Liver (tissue), 9 donors: ENCODE measurements around the gene GPRC5A. TPM values are rescaled to one million over a fixed set of nuclear protein-coding genes. Genes with fewer than 3 reads are reported as not detected.

Experiments used
- DNase-seq: peaks from one replicate; pipeline ENCODE4 v3.0.0-alpha.2; 2017; ENCODE audit warnings: low spot score
- H3K27ac ChIP-seq, 2 donors: one replicate each; pipeline ENCODE4 v1.7.0; 2013; ENCODE audit warnings: inconsistent platforms in 2 of 2, low read length in 2 of 2, control low read depth in 1 of 2, low read depth in 1 of 2, mild to moderate bottlenecking in 1 of 2
- H3K27me3 ChIP-seq, 4 donors: one replicate each; pipeline versions ENCODE4 v1.6.1 to v1.7.0; 2013; ENCODE audit warnings: low read length in 3 of 4, inconsistent platforms in 1 of 4, mild to moderate bottlenecking in 1 of 4, moderate library complexity in 1 of 4; ENCODE audit not compliant: control insufficient read depth in 4 of 4, insufficient read depth in 4 of 4
- H3K36me3 ChIP-seq, 4 donors: one replicate each; pipeline versions ENCODE4 v1.6.1 to v1.7.0; 2013; ENCODE audit warnings: low read length in 3 of 4, mild to moderate bottlenecking in 3 of 4, low read depth in 1 of 4, moderate library complexity in 1 of 4; ENCODE audit not compliant: control insufficient read depth in 4 of 4, insufficient read depth in 3 of 4
- H3K4me1 ChIP-seq, 4 donors: one replicate each; pipeline versions ENCODE4 v1.6.1 to v1.7.0; 2013; ENCODE audit warnings: low read length in 3 of 4, mild to moderate bottlenecking in 3 of 4, moderate library complexity in 1 of 4; ENCODE audit not compliant: control insufficient read depth in 4 of 4, insufficient read depth in 4 of 4
- H3K4me3 ChIP-seq, 3 donors: one replicate each; pipeline versions ENCODE4 v1.6.1 to v1.7.0; 2013; ENCODE audit warnings: low read length in 3 of 3, control low read depth in 1 of 3, low read depth in 1 of 3, mild to moderate bottlenecking in 1 of 3
- H3K9ac ChIP-seq, 2 donors: one replicate each; pipeline ENCODE4 v1.7.0; 2013; ENCODE audit warnings: low read length in 2 of 2, mild to moderate bottlenecking in 2 of 2, moderate library complexity in 2 of 2, control low read depth in 1 of 2, low read depth in 1 of 2
- H3K9me3 ChIP-seq, 4 donors: one replicate each; pipeline versions ENCODE4 v1.6.1 to v1.7.0; 2013; ENCODE audit warnings: low read length in 3 of 4; ENCODE audit not compliant: control insufficient read depth in 4 of 4
- CTCF ChIP-seq: fragments of 150-350 bp; IDR thresholded peaks from 2 replicates; pipeline ENCODE4 v1.5.1; 2017; ENCODE audit warnings: improper control_type of control experiment, low read depth, low read length; ENCODE audit not compliant: missing input control
- EGR1 ChIP-seq, 2 donors: IDR thresholded peaks; 2 replicates each; pipeline ENCODE4 v1.6.1; 2016 to 2018; ENCODE audit warnings: antibody characterized with exemption in 2 of 2, low read depth in 2 of 2
- FOXA1 ChIP-seq: IDR thresholded peaks from 2 replicates; pipeline ENCODE4 v1.6.1; 2016; ENCODE audit warnings: antibody characterized with exemption
- FOXA2 ChIP-seq: IDR thresholded peaks from 2 replicates; pipeline ENCODE4 v1.6.1; 2016; ENCODE audit warnings: antibody characterized with exemption
- GABPA ChIP-seq, 2 donors: IDR thresholded peaks in 1 of 2; conservative IDR thresholded peaks in 1 of 2; 2 replicates each; pipeline ENCODE4 v1.6.1; 2016; ENCODE audit warnings: antibody characterized with exemption in 2 of 2, mild to moderate bottlenecking in 1 of 2, moderate library complexity in 1 of 2
- HNF4A ChIP-seq, 2 donors: conservative IDR thresholded peaks; 2 replicates each; pipeline ENCODE4 v1.6.1; 2016; ENCODE audit warnings: antibody characterized with exemption in 2 of 2, mild to moderate bottlenecking in 2 of 2
- HNF4G ChIP-seq: IDR thresholded peaks from 2 replicates; pipeline ENCODE4 v1.6.1; 2016; ENCODE audit warnings: antibody characterized with exemption
- JUND ChIP-seq, 2 donors: IDR thresholded peaks; 2 replicates each; pipeline ENCODE4 v1.6.1; 2016; ENCODE audit warnings: antibody characterized with exemption in 2 of 2
- MAX ChIP-seq: IDR thresholded peaks from 2 replicates; pipeline ENCODE4 v1.6.1; 2016; ENCODE audit warnings: antibody characterized with exemption
- NR2F2 ChIP-seq: IDR thresholded peaks from 2 replicates; pipeline ENCODE4 v1.6.1; 2016; ENCODE audit warnings: antibody characterized with exemption
- RAD21 ChIP-seq, 2 donors: IDR thresholded peaks; 2 replicates each; pipeline ENCODE4 v1.6.1; 2016; ENCODE audit warnings: antibody characterized with exemption in 2 of 2, mild to moderate bottlenecking in 2 of 2
- RXRA ChIP-seq, 2 donors: IDR thresholded peaks; 2 replicates each; pipeline ENCODE4 v1.6.1; 2017 to 2018; ENCODE audit warnings: antibody characterized with exemption in 2 of 2, mild to moderate bottlenecking in 1 of 2
- SP1 ChIP-seq: IDR thresholded peaks from 2 replicates; pipeline ENCODE4 v1.6.1; 2018; ENCODE audit warnings: antibody characterized with exemption, mild to moderate bottlenecking
- YY1 ChIP-seq: IDR thresholded peaks from 2 replicates; pipeline ENCODE4 v1.6.1; 2016; ENCODE audit warnings: antibody characterized with exemption, mild to moderate bottlenecking
- ZBTB33 ChIP-seq: IDR thresholded peaks from 2 replicates; pipeline ENCODE4 v1.6.1; 2016; ENCODE audit warnings: antibody characterized with exemption
- WGBS: extraction: QIAGEN DNeasy Blood & Tissue Kit; methylation state at CpG from one replicate; pipeline ENCODE4 v1.1.7; 2013; 5-methylcytosine and 5-hydroxymethylcytosine counted together
- polyA plus RNA-seq, 2 donors: library from polyadenylated mRNA; stranded (reverse) in 1 of 2; unstranded in 1 of 2; fragments of 200-250 nt in 1 of 2; fragments of >200 nt in 1 of 2; fragmentation: Nextera tagmentation in 1 of 2; extraction: Ambion mirVana in 1 of 2; gene quantifications; one replicate each; pipeline versions ENCODE4 v1.2.1 to v1.2.3, GENCODE V29; 2013 to 2015
- total RNA-seq, 2 donors: library from RNA; depleted of rRNA; stranded (reverse); fragments of >200 nt; gene quantifications; one replicate each; pipeline ENCODE4 v1.2.3, GENCODE V29; 2014
- donor health status: healthy.
- donor health status: healthy.
- donor health status: healthy.
- donor health status: healthy.
- donor health status: healthy.

Gene GPRC5A
- total and polyA plus RNA-seq, 4 donors, result 0.09 to 0.17 (median 0.16) TPM; not detected in 1

- H3K9ac ChIP-seq, result no peak overlapping the region
- WGBS, result 71% methylated on average over 6 of the region's 6 CpGs
Measured at GRCh38 chr12:12918781-12919389, 27.5 kb downstream of the GPRC5A start.

GRCh38 chr12:12919666-12920435 is 28.5 kb downstream of the GPRC5A start:
- WGBS, result 81% methylated on average over 5 of the region's 5 CpGs
- TF ChIP-seq MAX (no peak), NR2F2 (no peak), JUND (IDR thresholded peaks at IDR 0.05) (no peak), FOXA2 (no peak), GABPA (IDR thresholded peaks at IDR 0.05 in 1 of 2, conservative IDR thresholded peaks at IDR 0.05 in 1 of 2) (no peak), HNF4G (no peak), CTCF (no peak), RXRA (IDR thresholded peaks at IDR 0.05) (no peak)
- no peak overlapping the region for H3K27ac ChIP-seq
- H3K27me3 ChIP-seq, result peaks cover 0 to 2% (median 0%) of the 10 kb centered on the region in 4 donors
- DNase-seq, result no peak
- no peak overlapping the region for H3K9ac ChIP-seq
- H3K9me3 ChIP-seq, result no peaks in the 10 kb centered on the region
- H3K4me3 ChIP-seq, result no peak overlapping the region
- H3K36me3 ChIP-seq, result no peaks in the 10 kb centered on the region
- H3K4me1 ChIP-seq, result peaks cover 0 to 6% (median 3%) of the 10 kb centered on the region in 4 donors

More at GRCh38 chr12:12918781-12919389, 27.5 kb downstream of the GPRC5A start:
- H3K36me3 ChIP-seq, result no peaks in the 10 kb centered on the region
- H3K9me3 ChIP-seq, result no peaks in the 10 kb centered on the region
- peaks cover 0 to 6% (median 3%) of the 10 kb centered on the region in 4 donors for H3K4me1 ChIP-seq
- DNase-seq, result no peak
- H3K27ac ChIP-seq, result no peak overlapping the region
- no peak overlapping the region for H3K4me3 ChIP-seq
- TF ChIP-seq RAD21 (IDR thresholded peaks at IDR 0.05) (no peak), CTCF (no peak), YY1 (no peak), MAX (no peak)
- H3K27me3 ChIP-seq, result peaks cover 0 to 2% (median 0%) of the 10 kb centered on the region in 4 donors

DNA sequence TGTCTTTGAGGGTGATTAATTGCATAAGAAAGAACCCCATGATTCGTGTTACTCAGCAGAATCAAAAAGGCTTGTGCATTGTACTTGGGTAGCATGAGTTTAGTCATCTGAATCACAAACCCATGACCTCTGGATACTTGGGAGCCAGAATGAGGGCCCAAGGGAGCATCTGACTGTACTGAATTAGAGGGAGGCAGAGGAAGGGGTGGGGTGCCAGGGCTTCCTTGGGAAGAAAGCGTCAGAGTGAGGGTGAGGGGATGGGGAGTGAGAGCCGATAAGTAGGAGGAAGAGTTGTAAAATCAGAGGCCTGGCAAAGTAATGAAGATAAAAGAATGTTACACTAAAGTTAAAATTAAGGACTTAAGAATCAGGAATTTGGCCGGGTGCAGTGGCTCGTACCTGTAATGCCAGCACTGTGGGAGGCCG is 30.8 kb downstream of the GPRC5A start:
- H3K27ac ChIP-seq, result no peak overlapping the region
- no peaks in the 10 kb centered on the region for H3K36me3 ChIP-seq
- no peak overlapping the region for H3K9ac ChIP-seq
- WGBS, result 73% methylated on average over 6 of the region's 6 CpGs
- peaks cover 0 to 2% (median 0%) of the 10 kb centered on the region in 4 donors for H3K27me3 ChIP-seq
- no peak for DNase-seq
- H3K9me3 ChIP-seq, result no peaks in the 10 kb centered on the region
- no peaks in the 10 kb centered on the region for H3K4me1 ChIP-seq
- H3K4me3 ChIP-seq, result no peak overlapping the region
- TF ChIP-seq ZBTB33 (no peak), SP1 (no peak), HNF4G (no peak), FOXA2 (no peak), GABPA (IDR thresholded peaks at IDR 0.05 in 1 of 2, conservative IDR thresholded peaks at IDR 0.05 in 1 of 2) (no peak), EGR1 (IDR thresholded peaks at IDR 0.05; ENCODE audit: low read depth in 2 of 2) (no peak), JUND (IDR thresholded peaks at IDR 0.05) (no peak), NR2F2 (no peak), MAX (no peak), CTCF (no peak), FOXA1 (no peak), RXRA (IDR thresholded peaks at IDR 0.05) (no peak), HNF4A (conservative IDR thresholded peaks at IDR 0.05) (no peak)
